MM.1S (cell line): ENCODE results near the gene MUCL1.

Source experiments
- DNase-seq: peaks from one replicate; pipeline ENCODE4 v3.0.0-alpha.2; 2015
- H2AFZ ChIP-seq: fragments of 300-600 bp; sonication (generic); 2 replicates; pipeline ENCODE4 v1.6.0; 2016; ENCODE audit warnings: antibody characterized with exemption, low read length
- H3F3A ChIP-seq: fragments of 300-600 bp; sonication (generic); 2 replicates; pipeline ENCODE4 v1.6.1; 2016; ENCODE audit warnings: mild to moderate bottlenecking, antibody characterized with exemption, low read length, moderate library complexity, mixed read lengths; ENCODE audit not compliant: insufficient read depth
- H3K27ac ChIP-seq: fragments of 300-600 bp; sonication (generic); 2 replicates; pipeline ENCODE4 v1.5.1; 2016; ENCODE audit warnings: mild to moderate bottlenecking, low read length
- H3K27me3 ChIP-seq: fragments of 300-600 bp; sonication (generic); replicated peaks from 2 replicates; pipeline ENCODE4 v1.6.0; 2016; ENCODE audit warnings: low read length; ENCODE audit not compliant: insufficient read depth
- H3K36me3 ChIP-seq: fragments of 300-600 bp; sonication (generic); replicated peaks from 2 replicates; pipeline ENCODE4 v1.6.1; 2016; ENCODE audit warnings: mild to moderate bottlenecking, low read length, mixed read lengths; ENCODE audit not compliant: insufficient read depth
- H3K4me1 ChIP-seq: fragments of 300-600 bp; sonication (generic); 2 replicates; pipeline ENCODE4 v1.6.1; 2016; ENCODE audit warnings: low read length, mixed read lengths
- H3K4me2 ChIP-seq: fragments of 300-600 bp; sonication (generic); 2 replicates; pipeline ENCODE4 v1.6.0; 2016; ENCODE audit warnings: low read depth, low read length
- H3K4me3 ChIP-seq: fragments of 300-600 bp; sonication (generic); 2 replicates; pipeline ENCODE4 v1.5.1; 2016; ENCODE audit warnings: low read length, mixed read lengths
- H3K79me2 ChIP-seq: fragments of 300-600 bp; sonication (generic); 2 replicates; pipeline ENCODE4 v1.6.1; 2016; ENCODE audit warnings: mixed run types, low read length, mixed read lengths
- H3K9ac ChIP-seq: fragments of 300-600 bp; sonication (generic); 2 replicates; pipeline ENCODE4 v1.6.1; 2016; ENCODE audit warnings: low read length, mixed read lengths
- H3K9me2 ChIP-seq: fragments of 300-600 bp; sonication (generic); replicated peaks from 2 replicates; pipeline ENCODE4 v1.6.1; 2016; ENCODE audit warnings: mild to moderate bottlenecking, low read length, mixed read lengths; ENCODE audit not compliant: insufficient read depth
- H3K9me3 ChIP-seq: fragments of 300-600 bp; sonication (generic); replicated peaks from 2 replicates; pipeline ENCODE4 v1.6.1; 2016; ENCODE audit warnings: mild to moderate bottlenecking, low read length, mixed read lengths; ENCODE audit not compliant: insufficient read depth
- H4K20me1 ChIP-seq: fragments of 300-600 bp; sonication (generic); 2 replicates; pipeline ENCODE4 v1.6.1; 2016; ENCODE audit warnings: mild to moderate bottlenecking, low read length, moderate library complexity, mixed read lengths; ENCODE audit not compliant: insufficient read depth
- EZH2 ChIP-seq: fragments of 300-600 bp; sonication (generic); optimal IDR thresholded peaks from 2 replicates; pipeline ENCODE3; 2017; ENCODE audit warnings: low read depth, mild to moderate bottlenecking, antibody characterized with exemption, low read length, mixed read lengths
- EZH2phosphoT487 ChIP-seq: fragments of 300-600 bp; sonication (generic); IDR thresholded peaks from 2 replicates; pipeline ENCODE4 v1.6.1; 2018; ENCODE audit warnings: antibody characterized with exemption, low read length
- TF ChIP-seq, protein P1 (sequence below): fragments of 300-600 bp; sonication (generic); IDR thresholded peaks from 2 replicates; pipeline ENCODE4 v1.5.1; 2016; ENCODE audit warnings: antibody characterized with exemption, low read length, mixed read lengths

The MUCL1 gene

GRCh38 chr12:54890339-54890738 is 36.0 kb downstream of the MUCL1 start:
- Histone ChIP-seq H3K9ac (no peak overlapping the region), H3K27me3 (no peaks in the 10 kb centered on the region), H3F3A (no peaks in the 10 kb centered on the region), H3K9me3 (no peaks in the 10 kb centered on the region), H3K27ac (no peak overlapping the region), H3K4me3 (no peak overlapping the region), H3K36me3 (no peaks in the 10 kb centered on the region), H4K20me1 (no peaks in the 10 kb centered on the region), H2AFZ (no peak overlapping the region), H3K4me1 (no peaks in the 10 kb centered on the region), H3K9me2 (no peaks in the 10 kb centered on the region), H3K79me2 (no peaks in the 10 kb centered on the region), H3K4me2 (no peak overlapping the region)
- TF ChIP-seq, protein P1, sequence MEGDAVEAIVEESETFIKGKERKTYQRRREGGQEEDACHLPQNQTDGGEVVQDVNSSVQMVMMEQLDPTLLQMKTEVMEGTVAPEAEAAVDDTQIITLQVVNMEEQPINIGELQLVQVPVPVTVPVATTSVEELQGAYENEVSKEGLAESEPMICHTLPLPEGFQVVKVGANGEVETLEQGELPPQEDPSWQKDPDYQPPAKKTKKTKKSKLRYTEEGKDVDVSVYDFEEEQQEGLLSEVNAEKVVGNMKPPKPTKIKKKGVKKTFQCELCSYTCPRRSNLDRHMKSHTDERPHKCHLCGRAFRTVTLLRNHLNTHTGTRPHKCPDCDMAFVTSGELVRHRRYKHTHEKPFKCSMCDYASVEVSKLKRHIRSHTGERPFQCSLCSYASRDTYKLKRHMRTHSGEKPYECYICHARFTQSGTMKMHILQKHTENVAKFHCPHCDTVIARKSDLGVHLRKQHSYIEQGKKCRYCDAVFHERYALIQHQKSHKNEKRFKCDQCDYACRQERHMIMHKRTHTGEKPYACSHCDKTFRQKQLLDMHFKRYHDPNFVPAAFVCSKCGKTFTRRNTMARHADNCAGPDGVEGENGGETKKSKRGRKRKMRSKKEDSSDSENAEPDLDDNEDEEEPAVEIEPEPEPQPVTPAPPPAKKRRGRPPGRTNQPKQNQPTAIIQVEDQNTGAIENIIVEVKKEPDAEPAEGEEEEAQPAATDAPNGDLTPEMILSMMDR = no peak
- no peak for TF ChIP-seq EZH2
- no peak for TF ChIP-seq EZH2phosphoT487
- no peak for DNase-seq

GRCh38 chr12:54891717-54892478 is 37.6 kb downstream of the MUCL1 start:
- no peaks in the 10 kb centered on the region for H3K9me3 ChIP-seq
- no peaks in the 10 kb centered on the region for H3K79me2 ChIP-seq
- no peaks in the 10 kb centered on the region for H3K4me1 ChIP-seq
- no peaks in the 10 kb centered on the region for H3K9me2 ChIP-seq
- TF ChIP-seq EZH2phosphoT487 (no peak), EZH2 (no peak)
- TF ChIP-seq, protein P1 = no peak
- no peak overlapping the region for H3K4me3 ChIP-seq
- no peaks in the 10 kb centered on the region for H3K27me3 ChIP-seq
- no peak overlapping the region for H3K9ac ChIP-seq
- H3K27ac ChIP-seq = no peak overlapping the region
- no peaks in the 10 kb centered on the region for H4K20me1 ChIP-seq
- no peak for DNase-seq
- no peaks in the 10 kb centered on the region for H3K36me3 ChIP-seq
- H2AFZ ChIP-seq = no peak overlapping the region
- H3F3A ChIP-seq = no peaks in the 10 kb centered on the region
- H3K4me2 ChIP-seq = no peak overlapping the region
